Activated naive CD8-positive, alpha-beta T cell treated with anti-CD3 and anti-CD28 coated beads, Interleukin-2, amount 10 ng/mL, durations not matched to agents 7 days and 5 days (primary cell): Measurements from ENCODE around the gene MELTF. TPM values are rescaled to one million over a fixed set of nuclear protein-coding genes. Genes with fewer than 3 reads are reported as not detected.

Source experiments
- ATAC-seq: fragments of 150-1000 bp; cut with Tn5 transposase; one replicate; pipeline ENCODE4 v1.10.0; 2021; ENCODE audit warnings: low read depth, moderate library complexity
- POLR2A ChIA-PET: fragments of 350-600 bp; sonication (Branson Sonifier 250); formaldehyde crosslinking; loops from one replicate; lab custom pipeline; 2021; ENCODE audit warnings: antibody characterized with exemption; lab: Charles Lee
- DNase-seq: peaks from one replicate; pipeline ENCODE4 v3.0.0; 2021
- H3K27ac Mint-ChIP-seq: one replicate; pipeline ENCODE4 v1.8.0; 2022; ENCODE audit warnings: mild to moderate bottlenecking, mixed read lengths
- H3K27me3 Mint-ChIP-seq: one replicate; pipeline ENCODE4 v1.8.0; 2022; ENCODE audit warnings: mild to moderate bottlenecking, moderate library complexity, mixed read lengths
- H3K36me3 Mint-ChIP-seq: one replicate; pipeline ENCODE4 v1.8.0; 2021; ENCODE audit warnings: mild to moderate bottlenecking, mixed read lengths
- H3K4me1 Mint-ChIP-seq: one replicate; pipeline ENCODE4 v1.8.0; 2021; ENCODE audit warnings: mixed read lengths
- H3K4me3 Mint-ChIP-seq: one replicate; pipeline ENCODE4 v1.8.0; 2022; ENCODE audit warnings: mild to moderate bottlenecking, moderate library complexity, mixed read lengths
- H3K9me3 Mint-ChIP-seq: one replicate; pipeline ENCODE4 v1.8.0; 2021; ENCODE audit warnings: mixed read lengths
- total RNA-seq, 2 experiments: library from RNA; stranded (reverse); gene quantifications; one replicate each; pipeline ENCODE4 v1.2.3, GENCODE V29; 2021

MELTF gene
- total RNA-seq, 2 experiments from 2014 or later, result 5.4 to 5.6 TPM

DNA sequence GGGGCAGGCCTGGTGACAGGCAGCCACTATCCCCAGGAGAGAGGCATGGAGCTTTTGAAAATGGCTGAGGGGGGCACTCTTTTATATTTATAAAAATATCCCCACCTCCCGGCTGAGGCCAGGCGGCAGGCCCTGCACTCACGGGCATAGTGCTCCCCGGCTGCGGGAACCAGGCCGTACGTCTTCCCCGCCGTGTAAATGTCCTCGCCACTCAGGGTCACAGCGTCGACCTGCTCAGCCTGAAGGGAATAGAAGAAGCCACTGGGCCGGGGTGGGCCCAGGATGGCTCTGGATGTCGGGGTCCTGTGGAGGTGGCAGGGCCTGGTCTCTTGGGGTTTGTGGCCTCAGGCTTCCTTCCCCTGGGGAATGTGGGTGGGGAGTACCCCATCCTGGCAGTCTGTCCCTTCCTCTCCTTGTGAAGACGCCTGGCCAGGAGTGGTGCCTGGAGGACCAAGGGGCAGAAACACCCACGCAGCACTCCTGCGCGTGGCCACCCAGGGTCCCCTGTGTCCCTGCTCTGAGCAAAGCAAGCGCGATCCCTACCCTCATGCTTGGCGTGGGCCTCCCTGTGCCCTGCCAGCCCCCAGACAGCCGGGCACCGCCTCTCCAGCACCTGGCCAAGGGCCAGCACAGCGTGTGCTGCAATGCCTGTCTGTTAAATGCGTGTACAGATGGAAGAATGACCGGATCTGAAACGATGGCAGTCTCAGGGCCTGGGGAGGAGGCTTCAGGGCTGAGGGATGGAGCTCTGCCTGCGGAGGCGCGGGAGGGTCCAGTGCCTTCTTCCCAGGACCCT is 18.9 kb downstream of the MELTF start:
- ATAC-seq, result no peak
- no peaks in the 10 kb centered on the region for H3K4me1 Mint-ChIP-seq
- no peak overlapping the region for H3K4me3 Mint-ChIP-seq
- no peak for DNase-seq
- no peaks in the 10 kb centered on the region for H3K36me3 Mint-ChIP-seq
- no peaks in the 10 kb centered on the region for H3K9me3 Mint-ChIP-seq
- POLR2A ChIA-PET, result interaction anchor here (0.6 kb wide), 1 partner anchor 396 kb away, joined by 3 read pairs; no protein-coding TSS in a partner anchor
- H3K27me3 Mint-ChIP-seq, result no peaks in the 10 kb centered on the region
- H3K27ac Mint-ChIP-seq, result no peak overlapping the region

DNA sequence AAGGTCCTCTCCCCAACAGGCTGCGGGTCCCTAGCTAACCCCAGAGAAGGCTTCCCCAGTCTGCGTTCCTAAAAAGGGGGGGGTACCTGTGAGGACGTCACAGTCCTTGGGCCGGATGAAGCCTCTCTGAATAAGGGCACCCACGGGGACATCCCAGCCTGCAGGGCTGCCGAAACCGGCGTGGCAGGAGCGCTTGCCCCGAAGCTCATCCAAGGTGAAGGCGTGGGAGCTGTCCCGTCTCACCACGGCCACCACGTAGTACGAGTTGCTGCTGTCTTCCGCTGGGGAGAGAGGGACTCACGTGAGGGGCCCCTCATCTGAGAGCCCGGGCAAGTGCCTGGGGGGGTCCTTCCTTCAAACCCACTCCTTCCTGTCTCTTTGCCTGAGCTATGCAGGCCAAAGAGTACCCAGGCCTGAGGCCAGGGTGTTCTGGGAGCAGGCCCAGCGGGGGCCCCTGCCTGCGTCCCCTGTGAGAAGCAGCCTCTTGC is 20.0 kb downstream of the MELTF start:
- ATAC-seq (no peak), DNase-seq (no peak)
- POLR2A ChIA-PET, result no interaction called here
- no peak overlapping the region for H3K27ac Mint-ChIP-seq
- peaks cover 1% of the 10 kb centered on the region for H3K27me3 Mint-ChIP-seq
- H3K9me3 Mint-ChIP-seq, result no peaks in the 10 kb centered on the region
- H3K4me1 Mint-ChIP-seq, result peaks cover 3% of the 10 kb centered on the region
- H3K4me3 Mint-ChIP-seq, result no peak overlapping the region
- H3K36me3 Mint-ChIP-seq, result no peaks in the 10 kb centered on the region

DNA sequence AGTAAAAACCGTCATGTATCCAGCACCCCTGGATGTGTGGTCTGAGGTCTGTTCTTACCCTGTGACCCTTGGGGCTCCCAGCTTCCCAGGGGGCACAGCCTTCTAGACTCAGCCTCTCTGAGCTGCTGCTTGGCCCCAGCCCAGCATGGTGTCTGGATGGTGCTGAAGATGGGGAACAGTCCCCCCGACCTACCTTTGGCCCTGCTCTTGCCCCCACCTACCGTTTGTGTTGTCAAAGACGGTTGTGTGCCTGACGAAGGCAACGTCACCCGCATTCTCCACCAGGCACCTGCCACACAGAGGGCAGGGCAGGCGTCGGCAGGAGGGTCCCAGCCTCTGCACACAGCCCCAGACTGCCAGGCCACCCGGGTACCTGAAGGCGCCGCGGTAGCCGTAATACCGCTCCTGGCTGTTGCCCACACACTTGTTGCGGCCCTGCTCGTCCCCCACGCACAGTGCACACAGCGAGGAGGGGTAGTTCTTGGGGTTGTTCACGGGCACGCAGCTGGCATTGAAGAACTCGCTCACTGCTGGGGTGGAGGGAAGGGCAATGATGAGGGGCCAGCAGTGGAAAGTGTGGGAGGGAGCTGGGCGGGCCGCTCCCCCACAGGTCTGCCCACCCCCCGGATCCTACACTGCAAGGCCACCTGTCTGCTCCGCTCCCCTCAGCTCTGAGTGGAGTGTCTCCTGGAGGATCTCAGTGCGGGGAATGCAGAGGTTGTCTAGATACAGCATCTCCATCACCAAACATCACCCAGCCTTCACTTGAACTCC is 21.0 kb downstream of the MELTF start:
- no peaks in the 10 kb centered on the region for H3K36me3 Mint-ChIP-seq
- no peak for DNase-seq
- peaks cover 9% of the 10 kb centered on the region for H3K4me1 Mint-ChIP-seq
- H3K27ac Mint-ChIP-seq, result no peak overlapping the region
- POLR2A ChIA-PET, result no interaction called here
- no peak overlapping the region for H3K4me3 Mint-ChIP-seq
- H3K27me3 Mint-ChIP-seq, result peaks cover 1% of the 10 kb centered on the region
- ATAC-seq, result no peak
- H3K9me3 Mint-ChIP-seq, result no peaks in the 10 kb centered on the region

DNA sequence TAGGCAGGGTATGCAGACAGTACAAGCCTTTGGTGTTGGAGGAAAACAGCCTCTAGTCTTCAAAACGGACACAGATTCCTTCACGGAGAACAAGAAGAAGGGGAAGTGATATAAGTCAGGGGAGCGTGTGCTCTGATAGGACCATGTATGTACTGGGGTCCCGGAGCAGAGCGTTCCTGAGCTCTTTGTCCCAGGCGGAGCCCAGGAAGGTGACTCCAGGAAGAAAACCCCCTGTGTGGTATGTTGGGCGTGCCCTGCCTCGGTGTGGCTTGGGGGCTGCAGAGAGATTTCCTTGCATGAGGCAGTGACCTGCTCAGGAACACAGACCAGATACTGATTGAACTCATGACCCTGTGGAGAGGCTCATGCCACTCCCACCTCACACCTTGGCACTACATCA is 21.7 kb downstream of the MELTF start:
- Mint-ChIP-seq H3K36me3 (no peaks in the 10 kb centered on the region), H3K27ac (no peak overlapping the region), H3K27me3 (peaks cover 1% of the 10 kb centered on the region), H3K4me1 (peaks cover 9% of the 10 kb centered on the region), H3K9me3 (no peaks in the 10 kb centered on the region), H3K4me3 (no peak overlapping the region)
- no peak for DNase-seq
- no peak for ATAC-seq
- POLR2A ChIA-PET, result no interaction called here

DNA sequence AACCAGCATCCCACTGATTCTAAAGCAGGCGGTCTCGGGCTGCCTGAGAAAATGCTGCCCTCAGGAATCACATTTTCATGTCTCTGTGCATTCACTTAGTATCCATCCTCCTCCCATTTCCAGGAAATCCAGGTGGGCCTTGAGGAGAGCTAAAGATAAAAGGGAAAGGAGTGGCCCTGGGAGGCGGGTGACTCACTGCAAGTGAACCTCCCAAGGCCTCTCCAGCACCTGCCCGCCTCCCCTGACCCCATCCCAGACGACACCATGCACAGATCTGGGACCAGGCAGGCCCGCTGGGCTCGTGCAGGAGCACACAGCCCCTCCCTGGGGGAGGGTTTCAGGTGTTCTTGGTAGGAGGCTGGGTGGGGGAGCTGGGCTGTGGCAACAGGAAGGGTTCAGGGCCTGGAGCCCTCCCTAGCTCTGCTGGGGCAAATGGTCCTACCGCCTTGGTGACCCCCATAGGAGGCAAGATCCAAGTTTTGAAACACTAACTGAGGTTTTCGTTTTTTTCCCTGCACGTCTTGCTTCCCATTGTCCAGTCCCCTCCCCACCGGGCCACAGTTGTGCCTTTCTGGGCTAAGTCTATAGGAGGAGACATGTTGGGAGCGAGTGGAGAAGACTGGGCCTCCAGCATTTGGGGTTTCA is 22.2 kb downstream of the MELTF start:
- Mint-ChIP-seq H3K4me1 (peaks cover 9% of the 10 kb centered on the region), H3K27me3 (peaks cover 1% of the 10 kb centered on the region), H3K36me3 (no peaks in the 10 kb centered on the region), H3K4me3 (no peak overlapping the region), H3K27ac (no peak overlapping the region), H3K9me3 (no peaks in the 10 kb centered on the region)
- ATAC-seq (no peak), DNase-seq (no peak)
- POLR2A ChIA-PET, result no interaction called here

DNA sequence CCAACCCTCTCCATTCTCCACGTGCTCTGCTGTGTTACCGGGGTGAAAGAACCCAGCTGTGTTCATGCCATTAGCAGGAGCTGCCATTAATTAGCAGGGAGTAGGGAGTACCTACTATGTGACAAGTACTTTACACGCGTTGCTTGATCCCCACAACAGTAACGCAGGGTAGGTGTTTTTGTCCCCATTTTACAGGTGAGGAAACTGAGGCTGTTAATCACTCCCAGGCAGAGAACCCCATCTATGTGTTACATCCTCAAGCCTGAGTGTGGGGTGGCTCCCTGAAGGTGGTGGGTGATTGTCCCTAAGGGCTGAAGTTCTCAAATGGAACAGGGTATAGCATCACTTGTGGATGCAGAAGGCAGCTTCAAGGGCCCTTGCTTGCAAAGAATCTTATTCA is 22.8 kb downstream of the MELTF start:
- Mint-ChIP-seq H3K4me1 (peaks cover 9% of the 10 kb centered on the region), H3K36me3 (no peaks in the 10 kb centered on the region), H3K4me3 (no peak overlapping the region), H3K27ac (no peak overlapping the region), H3K9me3 (no peaks in the 10 kb centered on the region), H3K27me3 (peaks cover 1% of the 10 kb centered on the region)
- ATAC-seq, result no peak
- DNase-seq, result no peak
- POLR2A ChIA-PET, result no interaction called here

DNA sequence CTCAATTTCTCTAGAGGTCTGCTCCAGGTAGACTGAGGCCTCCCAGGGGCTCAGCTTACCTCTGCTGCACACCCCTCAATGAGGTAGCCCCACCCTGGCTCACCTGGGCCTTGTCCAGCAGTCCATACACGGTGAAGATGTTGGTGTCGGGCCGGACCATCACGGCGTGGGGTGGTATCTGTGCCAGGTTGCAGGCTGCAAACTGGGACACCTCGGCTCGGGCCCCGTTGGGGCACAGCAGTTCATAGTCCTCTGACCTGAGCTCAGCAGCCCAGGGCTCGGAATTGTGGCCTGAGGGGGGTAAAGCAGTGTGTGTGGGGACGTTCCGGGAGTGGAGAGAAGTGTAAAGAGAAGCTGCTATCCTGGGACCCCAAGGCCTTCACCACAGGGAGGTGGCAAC is 23.2 kb downstream of the MELTF start:
- Mint-ChIP-seq H3K4me1 (peaks cover 9% of the 10 kb centered on the region), H3K36me3 (no peaks in the 10 kb centered on the region), H3K9me3 (no peaks in the 10 kb centered on the region), H3K27ac (no peak overlapping the region), H3K4me3 (no peak overlapping the region), H3K27me3 (peaks cover 1% of the 10 kb centered on the region)
- POLR2A ChIA-PET, result no interaction called here
- ATAC-seq (no peak), DNase-seq (no peak)

DNA sequence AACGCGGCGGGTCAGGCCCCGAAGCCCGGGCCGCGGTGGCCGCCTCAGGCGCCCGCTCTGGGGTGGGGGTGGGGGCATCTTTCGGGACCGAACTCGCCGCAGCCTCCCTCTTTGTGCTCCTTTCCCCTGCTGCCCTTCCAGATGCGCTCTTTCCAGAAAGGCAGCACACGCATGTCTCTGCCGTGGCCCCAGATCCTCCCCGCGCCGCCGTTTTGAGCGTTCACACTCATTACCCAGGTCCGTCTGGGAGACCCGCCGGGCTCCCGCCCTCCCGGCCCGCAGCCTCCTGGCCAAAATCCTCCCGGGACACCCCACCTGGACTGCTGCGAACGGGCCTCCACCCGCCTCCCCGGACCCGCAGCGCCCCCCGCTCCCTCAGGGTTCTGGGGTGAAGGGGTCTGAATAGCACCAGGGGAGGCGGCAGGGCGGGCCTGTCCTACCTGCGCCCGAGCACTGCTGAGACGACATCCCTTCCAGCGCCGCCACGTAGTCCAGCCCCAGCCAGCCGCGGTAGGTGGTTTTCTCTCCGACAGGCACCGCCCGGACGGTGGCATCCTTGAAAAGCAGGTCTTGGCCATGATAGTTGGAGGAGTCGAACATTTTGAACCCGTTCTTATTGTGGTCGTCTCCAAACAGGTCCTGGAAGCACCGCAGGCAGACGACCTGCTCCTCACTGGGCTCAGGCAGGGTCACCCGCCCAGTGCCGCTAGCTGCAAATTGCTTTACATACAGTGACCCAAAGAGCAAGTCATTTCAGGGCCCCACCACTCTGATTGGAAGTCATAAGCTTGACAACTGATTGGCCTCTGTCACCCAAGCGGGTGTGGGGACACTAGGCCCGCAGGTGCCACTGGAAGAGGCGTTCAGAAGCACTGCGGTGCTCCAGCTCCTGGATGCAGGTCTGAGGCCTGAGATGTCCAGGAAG is 25.9 kb downstream of the MELTF start:
- H3K9me3 Mint-ChIP-seq, result no peaks in the 10 kb centered on the region
- peak overlapping the region; percentile 87 for H3K4me3 Mint-ChIP-seq
- peak overlapping the region; percentile 77 for H3K27ac Mint-ChIP-seq
- DNase-seq (peak; percentile 60), ATAC-seq (peak; percentile 27)
- H3K36me3 Mint-ChIP-seq, result no peaks in the 10 kb centered on the region
- peaks cover 9% of the 10 kb centered on the region for H3K4me1 Mint-ChIP-seq
- POLR2A ChIA-PET, result interaction anchor here (0.7 kb wide), 1 partner anchor 19 kb away, joined by 3 read pairs; no protein-coding TSS in a partner anchor
- peaks cover 1% of the 10 kb centered on the region for H3K27me3 Mint-ChIP-seq

DNA sequence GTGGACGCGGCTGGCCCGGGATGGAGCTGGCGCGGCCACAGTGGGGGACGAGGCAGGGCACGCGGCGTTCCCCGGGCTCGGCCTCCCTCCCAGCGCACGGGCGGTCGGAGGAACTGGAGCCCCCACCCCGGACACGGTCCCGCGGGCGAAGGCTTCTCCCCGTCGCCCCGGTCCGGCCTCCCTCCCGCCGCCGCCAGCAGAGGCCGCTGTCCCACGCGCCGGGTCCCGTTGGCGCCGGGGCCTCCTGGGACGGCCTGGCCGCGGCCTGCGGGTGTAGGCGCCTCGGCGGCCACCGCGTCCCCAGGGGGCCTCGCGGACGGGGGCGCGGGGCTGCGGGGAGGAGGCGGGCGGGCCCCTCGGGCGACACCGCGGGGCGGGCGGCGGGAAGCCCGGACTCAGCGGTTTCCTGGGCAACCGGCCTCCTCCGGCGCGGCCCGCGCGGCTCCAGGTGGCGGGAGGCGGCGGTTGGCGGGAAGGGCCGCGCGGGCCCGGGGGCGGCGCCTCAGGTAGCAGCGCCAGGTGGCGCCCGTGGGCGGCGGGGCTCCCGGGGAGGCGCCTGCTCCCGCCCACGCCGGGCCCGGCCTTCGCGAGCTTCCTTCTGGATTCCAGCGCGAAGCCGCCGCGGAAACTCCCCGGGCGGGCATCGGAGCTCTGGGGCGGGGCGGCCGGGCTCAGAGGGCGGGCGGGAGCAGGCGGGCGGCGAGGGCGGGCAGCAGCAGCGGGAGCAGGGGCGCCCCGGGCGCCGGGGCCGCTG is 26.7 kb downstream of the MELTF start:
- Mint-ChIP-seq H3K36me3 (no peaks in the 10 kb centered on the region), H3K4me1 (peaks cover 9% of the 10 kb centered on the region), H3K9me3 (no peaks in the 10 kb centered on the region), H3K4me3 (no peak overlapping the region), H3K27ac (no peak overlapping the region), H3K27me3 (peaks cover 1% of the 10 kb centered on the region)
- peak; percentile 90 for DNase-seq
- ATAC-seq, result peak; percentile 78
- POLR2A ChIA-PET, result interaction anchor here (0.7 kb wide), 1 partner anchor 20 kb away, joined by 3 read pairs; no protein-coding TSS in a partner anchor

DNA sequence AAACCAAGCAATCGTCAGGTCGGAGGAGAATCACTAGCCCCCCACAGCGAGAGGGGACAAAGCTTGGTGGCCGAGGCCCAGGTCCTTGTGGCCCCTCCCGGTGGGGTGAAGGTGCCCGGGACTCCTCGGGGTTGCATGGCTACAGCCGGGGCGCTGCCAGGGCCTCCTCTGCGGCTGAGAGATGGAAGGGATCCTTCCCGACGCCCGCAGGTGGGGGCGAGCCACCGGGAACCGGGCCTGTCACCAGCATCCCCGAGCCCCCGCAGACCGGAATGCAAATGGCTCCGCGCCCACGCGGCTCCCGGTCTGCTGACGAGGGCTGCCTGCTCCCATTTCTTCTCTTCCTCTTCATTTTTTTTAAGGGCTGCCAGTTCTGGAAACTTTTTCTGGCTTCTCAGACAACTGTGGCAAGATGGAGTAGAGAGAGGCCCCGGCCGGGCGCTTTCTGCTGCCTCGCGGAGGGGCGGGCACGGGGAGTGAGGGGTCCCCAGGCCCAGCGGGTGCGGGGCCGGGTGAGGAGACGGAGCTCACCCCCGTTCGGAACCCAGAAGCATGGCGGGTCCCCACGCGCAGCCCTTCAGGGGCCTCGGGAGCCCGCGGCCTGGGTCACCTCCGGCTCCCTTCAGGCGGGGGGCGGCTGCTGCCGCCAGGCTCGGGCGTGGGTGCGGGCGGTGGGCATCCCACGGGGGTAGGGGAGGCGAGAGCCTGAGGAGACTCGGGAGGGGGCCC is 27.5 kb downstream of the MELTF start:
- H3K9me3 Mint-ChIP-seq, result no peaks in the 10 kb centered on the region
- no peaks in the 10 kb centered on the region for H3K36me3 Mint-ChIP-seq
- H3K27me3 Mint-ChIP-seq, result peaks cover 1% of the 10 kb centered on the region
- H3K4me1 Mint-ChIP-seq, result peaks cover 9% of the 10 kb centered on the region
- H3K27ac Mint-ChIP-seq, result no peak overlapping the region
- DNase-seq, result no peak
- H3K4me3 Mint-ChIP-seq, result peak overlapping the region; percentile 65
- POLR2A ChIA-PET, result no interaction called here
- ATAC-seq, result peak; percentile 1

DNA sequence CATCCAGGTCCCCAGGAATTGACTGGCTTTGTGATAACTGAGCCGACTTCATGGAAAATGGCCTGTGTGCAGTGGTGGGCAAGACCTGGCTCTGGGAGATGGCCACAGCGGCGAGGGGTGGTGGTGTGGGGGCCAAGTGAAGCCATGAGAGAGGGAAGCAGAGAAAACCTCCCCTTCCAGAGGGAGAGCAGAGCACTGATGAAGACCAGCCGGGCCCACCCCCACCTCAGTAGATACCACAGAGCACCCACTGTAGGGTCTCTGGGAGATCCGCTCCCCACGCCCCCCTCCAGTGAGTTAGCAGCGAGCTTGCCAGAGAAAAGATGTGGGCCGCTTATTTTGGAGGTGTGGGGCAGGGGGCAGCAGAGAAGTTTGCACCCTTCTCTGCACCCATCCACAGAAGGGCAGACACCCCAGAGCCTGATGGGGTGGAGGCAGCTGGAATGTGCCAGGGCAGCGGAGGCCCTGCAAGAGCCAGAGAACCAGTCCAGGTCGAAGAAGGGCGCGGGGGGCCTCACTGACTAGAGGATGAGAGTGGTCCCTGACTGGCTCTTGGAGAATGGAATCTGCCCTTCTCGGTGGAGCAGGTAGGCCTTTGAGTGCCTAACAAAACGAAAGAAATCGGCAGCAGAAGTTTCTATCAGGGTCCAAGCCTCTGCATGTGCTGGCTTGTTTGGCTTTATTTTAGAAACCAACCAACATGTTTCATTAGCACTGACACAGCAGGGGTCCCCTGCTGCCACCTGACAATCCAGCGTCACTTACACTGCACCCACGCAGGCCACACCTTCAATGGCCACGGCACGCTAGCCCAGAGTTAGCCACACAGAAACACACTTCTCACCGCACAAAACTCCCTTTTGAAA is 28.3 kb downstream of the MELTF start:
- Mint-ChIP-seq H3K4me3 (peak overlapping the region; percentile 65), H3K36me3 (no peaks in the 10 kb centered on the region), H3K27ac (no peak overlapping the region), H3K27me3 (peaks cover 1% of the 10 kb centered on the region), H3K9me3 (no peaks in the 10 kb centered on the region), H3K4me1 (peaks cover 9% of the 10 kb centered on the region)
- ATAC-seq (no peak), DNase-seq (peak; percentile 32)
- POLR2A ChIA-PET, result interaction anchor here (0.6 kb wide), 1 partner anchor 388 kb away, joined by 6 read pairs; no protein-coding TSS in a partner anchor
